Suprapubic skin (tissue), 4 donors: ENCODE data around the gene ROS1. TPM values are rescaled to one million over a fixed set of nuclear protein-coding genes. Genes with fewer than 3 reads are reported as not detected.
"Not testable (repeated sequence)": the region's sequence is repeated elsewhere in the genome, so short reads cannot be mapped to it uniquely, and the experiment has no call there.

Source experiments
- DNase-seq, 2 donors: peaks; one replicate each; pipeline ENCODE4 v3.0.0-alpha.2; 2019; ENCODE audit warnings: low spot score in 2 of 2
- H3K27ac ChIP-seq: fragments of 200-600 bp; sonication (generic); one replicate; pipeline ENCODE4 v1.5.1; 2019
- H3K27me3 ChIP-seq: fragments of 200-600 bp; sonication (generic); one replicate; pipeline ENCODE4 v1.5.1; 2019
- H3K36me3 ChIP-seq: fragments of 200-600 bp; sonication (generic); one replicate; pipeline ENCODE4 v1.5.1; 2019
- H3K4me1 ChIP-seq: fragments of 200-600 bp; sonication (generic); one replicate; pipeline ENCODE4 v1.5.1; 2019
- H3K4me3 ChIP-seq: fragments of 200-600 bp; sonication (generic); one replicate; pipeline ENCODE4 v1.5.1; 2019; ENCODE audit warnings: mild to moderate bottlenecking
- H3K9me3 ChIP-seq: fragments of 200-600 bp; sonication (generic); one replicate; pipeline ENCODE4 v1.5.1; 2019
- EP300 ChIP-seq: sonication (generic); formaldehyde crosslinking; IDR thresholded peaks from one replicate; pipeline ENCODE4 v1.6.1; 2017; ENCODE audit warnings: antibody characterized with exemption
- POLR2A ChIP-seq, 2 donors: fragments of 450-650 bp; IDR thresholded peaks; one replicate each; pipeline ENCODE4 v1.6.1; 2017; ENCODE audit warnings: antibody characterized with exemption in 2 of 2, mild to moderate bottlenecking in 2 of 2, moderate library complexity in 2 of 2
- POLR2AphosphoS5 ChIP-seq, 3 donors: sonication (generic); formaldehyde crosslinking; IDR thresholded peaks; one replicate each; pipeline ENCODE4 v1.6.1; 2017; ENCODE audit warnings: antibody characterized with exemption in 3 of 3
- WGBS: methylation state at CpG from one replicate; pipeline ENCODE4 v1.1.5; 2018; 5-methylcytosine and 5-hydroxymethylcytosine counted together
- total RNA-seq, 4 donors: library from RNA; depleted of rRNA; stranded (reverse); fragments of >200 nt; gene quantifications; one replicate each; pipeline ENCODE4 v1.1.0, GENCODE V29; 2016
- TF ChIP-seq, protein P1 (sequence below), 2 donors: fragments of 200-600 bp in 1 of 2; fragments of 450-650 bp in 1 of 2; sonication (generic) in 1 of 2; IDR thresholded peaks; one replicate each; pipeline ENCODE4 v1.5.1; 2016 to 2019; ENCODE audit warnings: antibody characterized with exemption in 2 of 2, mild to moderate bottlenecking in 1 of 2, moderate library complexity in 1 of 2

ROS1 gene
- total RNA-seq, 4 donors from 2014 or later, result 0.49 to 2.8 (median 0.69) TPM

DNA sequence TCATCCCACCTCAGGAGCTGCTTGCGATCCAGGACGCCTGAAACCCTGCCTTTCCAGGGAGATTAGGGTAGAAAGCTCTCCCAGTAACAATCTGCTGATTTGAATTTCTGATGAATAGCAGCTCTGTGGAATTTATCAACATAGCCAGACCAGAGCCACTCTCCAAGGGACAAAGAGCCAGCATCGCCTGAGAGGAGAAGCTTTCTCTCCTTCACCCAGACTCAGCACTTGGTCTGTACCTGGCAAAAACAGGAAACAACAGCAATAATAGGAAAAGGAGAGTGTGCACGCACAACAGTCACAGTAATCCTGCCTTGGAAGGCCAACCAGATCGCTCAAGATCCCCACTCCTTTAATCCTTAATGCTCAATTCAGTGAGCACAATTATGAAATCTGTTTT, 22.3 kb upstream of the ROS1 start:
- Histone ChIP-seq H3K4me3 (no peak overlapping the region), H3K27me3 (peaks cover 7% of the 10 kb centered on the region), H3K27ac (no peak overlapping the region), H3K4me1 (peaks cover 8% of the 10 kb centered on the region), H3K9me3 (no peaks in the 10 kb centered on the region), H3K36me3 (no peaks in the 10 kb centered on the region)
- 49% methylated on average over 5 of the region's 5 CpGs for WGBS
- no peak for DNase-seq
- TF ChIP-seq POLR2A (IDR thresholded peaks at IDR 0.05) (no peak), EP300 (no peak), POLR2AphosphoS5 (IDR thresholded peaks at IDR 0.05) (no peak)
- TF ChIP-seq, protein P1, sequence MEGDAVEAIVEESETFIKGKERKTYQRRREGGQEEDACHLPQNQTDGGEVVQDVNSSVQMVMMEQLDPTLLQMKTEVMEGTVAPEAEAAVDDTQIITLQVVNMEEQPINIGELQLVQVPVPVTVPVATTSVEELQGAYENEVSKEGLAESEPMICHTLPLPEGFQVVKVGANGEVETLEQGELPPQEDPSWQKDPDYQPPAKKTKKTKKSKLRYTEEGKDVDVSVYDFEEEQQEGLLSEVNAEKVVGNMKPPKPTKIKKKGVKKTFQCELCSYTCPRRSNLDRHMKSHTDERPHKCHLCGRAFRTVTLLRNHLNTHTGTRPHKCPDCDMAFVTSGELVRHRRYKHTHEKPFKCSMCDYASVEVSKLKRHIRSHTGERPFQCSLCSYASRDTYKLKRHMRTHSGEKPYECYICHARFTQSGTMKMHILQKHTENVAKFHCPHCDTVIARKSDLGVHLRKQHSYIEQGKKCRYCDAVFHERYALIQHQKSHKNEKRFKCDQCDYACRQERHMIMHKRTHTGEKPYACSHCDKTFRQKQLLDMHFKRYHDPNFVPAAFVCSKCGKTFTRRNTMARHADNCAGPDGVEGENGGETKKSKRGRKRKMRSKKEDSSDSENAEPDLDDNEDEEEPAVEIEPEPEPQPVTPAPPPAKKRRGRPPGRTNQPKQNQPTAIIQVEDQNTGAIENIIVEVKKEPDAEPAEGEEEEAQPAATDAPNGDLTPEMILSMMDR (IDR thresholded peaks at IDR 0.05), result no peak

DNA sequence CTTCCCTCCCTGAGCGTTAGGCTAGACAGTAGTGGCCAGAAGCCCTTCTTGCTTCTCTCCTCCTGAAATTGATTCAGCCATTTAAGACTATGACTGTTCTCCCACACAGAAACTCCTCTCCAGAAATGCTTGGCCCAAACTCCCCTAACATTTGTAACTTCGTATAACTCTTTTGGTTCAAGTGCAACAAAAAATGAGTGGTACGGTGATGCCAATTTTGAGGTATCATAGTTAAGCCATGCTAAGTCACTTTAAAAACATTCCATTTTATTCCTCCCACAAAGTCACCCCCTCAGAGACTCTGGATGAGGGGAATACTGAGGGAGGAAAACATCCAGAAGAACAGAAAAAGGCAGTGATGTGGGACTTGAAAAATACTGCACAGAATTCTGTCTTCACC, 21.1 kb upstream of the ROS1 start:
- Histone ChIP-seq H3K4me1 (peaks cover 6% of the 10 kb centered on the region), H3K27ac (no peak overlapping the region), H3K4me3 (no peak overlapping the region), H3K36me3 (no peaks in the 10 kb centered on the region), H3K27me3 (peaks cover 7% of the 10 kb centered on the region), H3K9me3 (no peaks in the 10 kb centered on the region)
- WGBS, result 53% methylated on average over 3 of the region's 3 CpGs
- DNase-seq, result no peak
- TF ChIP-seq EP300 (no peak), POLR2AphosphoS5 (IDR thresholded peaks at IDR 0.05) (no peak), POLR2A (IDR thresholded peaks at IDR 0.05) (no peak)
- TF ChIP-seq, protein P1 (IDR thresholded peaks at IDR 0.05), result no peak

DNA sequence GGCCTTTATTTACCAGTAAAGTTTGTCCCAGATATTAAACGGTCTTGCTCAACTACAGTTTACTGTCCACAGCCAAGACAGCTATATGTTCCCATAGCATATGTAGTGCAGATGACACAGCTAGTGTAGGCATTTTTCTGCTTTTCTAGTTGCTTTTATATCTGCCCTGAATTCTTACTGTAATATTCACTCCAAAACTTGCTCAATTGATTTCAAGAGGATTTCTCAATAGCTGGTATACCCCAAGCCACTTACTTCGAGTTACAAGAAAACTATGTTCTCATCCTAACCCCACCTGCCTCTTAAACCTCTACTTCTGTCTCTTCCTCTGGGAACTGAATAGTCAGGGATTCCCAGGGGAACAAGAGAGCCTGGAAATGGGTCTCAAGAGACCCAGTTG, 18.9 kb upstream of the ROS1 start:
- peaks cover 4% of the 10 kb centered on the region for H3K4me1 ChIP-seq
- no peak overlapping the region for H3K27ac ChIP-seq
- TF ChIP-seq, protein P1 (IDR thresholded peaks at IDR 0.05), result no peak
- TF ChIP-seq EP300, result no peak
- no peak for TF ChIP-seq POLR2AphosphoS5 (IDR thresholded peaks at IDR 0.05)
- TF ChIP-seq POLR2A (IDR thresholded peaks at IDR 0.05), result no peak
- WGBS, result 54% methylated on average over 2 of the region's 2 CpGs
- H3K27me3 ChIP-seq, result peaks cover 7% of the 10 kb centered on the region
- no peak overlapping the region for H3K4me3 ChIP-seq
- no peak for DNase-seq
- no peaks in the 10 kb centered on the region for H3K36me3 ChIP-seq
- no peaks in the 10 kb centered on the region for H3K9me3 ChIP-seq

DNA sequence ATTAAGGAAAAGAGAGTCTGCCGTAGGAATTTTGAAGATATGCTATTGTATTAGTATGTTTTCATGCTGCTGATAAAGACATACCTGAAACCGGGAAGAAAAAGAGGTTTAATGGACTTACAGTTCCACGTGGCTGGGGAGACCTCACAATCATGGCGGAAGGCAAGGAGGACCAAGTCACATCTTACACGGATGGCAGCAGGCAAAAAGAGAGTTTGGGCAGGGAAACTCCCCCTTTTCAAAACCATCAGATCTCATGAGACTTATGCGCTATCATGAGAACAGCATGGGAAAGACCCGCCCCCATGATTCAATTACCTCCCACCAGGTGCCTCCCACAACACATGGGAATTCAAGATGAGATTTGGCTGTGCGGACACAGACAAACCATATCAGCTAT, 16.6 kb upstream of the ROS1 start:
- not testable (repeated sequence) for H3K27me3 ChIP-seq, H3K27ac ChIP-seq, H3K4me3 ChIP-seq, H3K9me3 ChIP-seq, DNase-seq, H3K36me3 ChIP-seq, H3K4me1 ChIP-seq
- 76% methylated on average over 8 of the region's 8 CpGs for WGBS

DNA sequence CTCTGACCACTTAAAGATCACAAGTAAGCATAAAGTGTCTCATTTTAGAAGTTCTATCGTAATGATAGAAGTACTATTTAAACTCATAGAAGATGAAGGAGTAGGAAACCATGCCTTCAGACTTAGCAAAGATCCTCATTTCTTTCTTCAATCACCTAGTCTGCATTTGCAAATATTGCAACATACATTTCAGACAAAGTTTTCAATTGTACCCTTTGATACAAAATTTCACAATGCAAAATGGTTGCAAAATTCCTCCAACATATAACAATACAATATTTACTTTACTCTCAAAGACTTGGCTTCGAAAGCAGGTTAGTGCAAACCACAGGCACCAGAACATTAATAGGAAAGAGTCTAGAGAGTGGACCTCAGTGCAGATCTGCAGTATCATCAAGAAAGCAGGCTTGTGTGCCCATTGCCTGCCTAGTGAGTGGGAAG, 16.1 kb upstream of the ROS1 start:
- H3K27me3 ChIP-seq, result peaks cover 6% of the 10 kb centered on the region
- no peaks in the 10 kb centered on the region for H3K9me3 ChIP-seq
- peak overlapping the region; percentile 38 for H3K27ac ChIP-seq
- TF ChIP-seq, protein P1 (IDR thresholded peaks at IDR 0.05), result no peak
- TF ChIP-seq POLR2AphosphoS5 (IDR thresholded peaks at IDR 0.05) (no peak), EP300 (no peak), POLR2A (IDR thresholded peaks at IDR 0.05) (no peak)
- DNase-seq, result no peak
- WGBS, result 73% methylated on average over 2 of the region's 2 CpGs
- H3K36me3 ChIP-seq, result no peaks in the 10 kb centered on the region
- H3K4me1 ChIP-seq, result no peaks in the 10 kb centered on the region
- H3K4me3 ChIP-seq, result no peak overlapping the region
